Activated CD8-positive, alpha-beta T cell treated with anti-CD3 and anti-CD28 coated beads, Interleukin-2, amount 10 ng/mL, durations not matched to agents 7 days and 5 days (primary cell): ENCODE results near the gene KLHL30. TPM values are rescaled to one million over a fixed set of nuclear protein-coding genes. Genes with fewer than 3 reads are reported as not detected.

Source experiments
- ATAC-seq: fragments of 150-1000 bp; cut with Tn5 transposase; one replicate; pipeline ENCODE4 v1.10.0; 2021; ENCODE audit warnings: moderate library complexity
- CTCF ChIA-PET: fragments of 350-600 bp; sonication (Branson Sonifier 250); formaldehyde crosslinking; loops from one replicate; lab custom pipeline; 2021; ENCODE audit warnings: antibody characterized with exemption; lab: Charles Lee
- POLR2A ChIA-PET: fragments of 350-600 bp; sonication (Branson Sonifier 250); formaldehyde crosslinking; loops from one replicate; lab custom pipeline; 2021; ENCODE audit warnings: antibody characterized with exemption; lab: Charles Lee
- DNase-seq: peaks from one replicate; pipeline ENCODE4 v3.0.0-alpha.2; 2020
- H3K27ac Mint-ChIP-seq: one replicate; pipeline ENCODE4 v1.8.0; 2021; ENCODE audit warnings: mild to moderate bottlenecking, mixed read lengths
- H3K27me3 Mint-ChIP-seq: one replicate; pipeline ENCODE4 v1.8.0; 2021; ENCODE audit warnings: low read depth, mixed read lengths
- H3K36me3 Mint-ChIP-seq: one replicate; pipeline ENCODE4 v1.8.0; 2021; ENCODE audit warnings: low read depth, mixed read lengths
- H3K4me1 Mint-ChIP-seq: one replicate; pipeline ENCODE4 v1.8.0; 2021; ENCODE audit warnings: low read depth, mixed read lengths
- H3K4me3 Mint-ChIP-seq: one replicate; pipeline ENCODE4 v1.8.0; 2021; ENCODE audit warnings: mild to moderate bottlenecking, mixed read lengths
- H3K9me3 Mint-ChIP-seq: one replicate; pipeline ENCODE4 v1.8.0; 2022; ENCODE audit warnings: mixed read lengths; ENCODE audit not compliant: insufficient read depth
- total RNA-seq, 2 experiments: library from RNA; stranded (reverse); gene quantifications; one replicate each; pipeline ENCODE4 v1.2.3, GENCODE V29; 2021

KLHL30 gene
- total RNA-seq, 2 experiments from 2014 or later, result not detected

- H3K9me3 Mint-ChIP-seq, result no peaks in the 10 kb centered on the region
- CTCF ChIA-PET, result interaction anchor here (1.8 to 2.6 kb wide), 2 partner anchors 14 to 86 kb away, joined by 3 to 8 read pairs; no protein-coding TSS in a partner anchor
- peaks cover 50% of the 10 kb centered on the region for H3K36me3 Mint-ChIP-seq
Observed at GRCh38 chr2:238176613-238177012, 38.1 kb downstream of the KLHL30 start.

GRCh38 chr2:238180554-238180953 is 42.1 kb downstream of the KLHL30 start:
- CTCF ChIA-PET, result no interaction called here
- Mint-ChIP-seq H3K27me3 (no peaks in the 10 kb centered on the region), H3K27ac (no peak overlapping the region), H3K36me3 (peaks cover 66% of the 10 kb centered on the region), H3K4me3 (no peak overlapping the region), H3K9me3 (no peaks in the 10 kb centered on the region), H3K4me1 (no peaks in the 10 kb centered on the region)
- no peak for DNase-seq
- ATAC-seq, result no peak
- POLR2A ChIA-PET, result no interaction called here

More at GRCh38 chr2:238176613-238177012, 38.1 kb downstream of the KLHL30 start:
- no peak for ATAC-seq
- DNase-seq, result no peak
- no peaks in the 10 kb centered on the region for H3K27me3 Mint-ChIP-seq
- POLR2A ChIA-PET, result no interaction called here
- H3K4me3 Mint-ChIP-seq, result no peak overlapping the region
- H3K4me1 Mint-ChIP-seq, result no peaks in the 10 kb centered on the region
- H3K27ac Mint-ChIP-seq, result peak overlapping the region; percentile 24

- no peak overlapping the region for H3K4me3 Mint-ChIP-seq
- no peak overlapping the region for H3K27ac Mint-ChIP-seq
- ChIA-PET POLR2A (no interaction called here), CTCF (no interaction called here)
- H3K9me3 Mint-ChIP-seq, result no peaks in the 10 kb centered on the region
- ATAC-seq, result no peak
- H3K27me3 Mint-ChIP-seq, result no peaks in the 10 kb centered on the region
- no peaks in the 10 kb centered on the region for H3K4me1 Mint-ChIP-seq
- peaks cover 72% of the 10 kb centered on the region for H3K36me3 Mint-ChIP-seq
- DNase-seq, result no peak
Observed at GRCh38 chr2:238182362-238182761, 43.9 kb downstream of the KLHL30 start.

- Mint-ChIP-seq H3K4me3 (no peak overlapping the region), H3K36me3 (peaks cover 79% of the 10 kb centered on the region), H3K27ac (no peak overlapping the region), H3K27me3 (no peaks in the 10 kb centered on the region), H3K4me1 (no peaks in the 10 kb centered on the region), H3K9me3 (no peaks in the 10 kb centered on the region)
- ChIA-PET CTCF (interaction anchor here (1.3 kb wide), 1 partner anchor 79 kb away, joined by 3 read pairs; no protein-coding TSS in a partner anchor), POLR2A (no interaction called here)
- no peak for ATAC-seq
- DNase-seq, result no peak
Observed at GRCh38 chr2:238183821-238184220, 45.4 kb downstream of the KLHL30 start.

- Mint-ChIP-seq H3K4me3 (no peak overlapping the region), H3K36me3 (peaks cover 69% of the 10 kb centered on the region), H3K9me3 (no peaks in the 10 kb centered on the region), H3K4me1 (no peaks in the 10 kb centered on the region), H3K27ac (no peak overlapping the region), H3K27me3 (no peaks in the 10 kb centered on the region)
- ATAC-seq (no peak), DNase-seq (no peak)
- POLR2A ChIA-PET, result no interaction called here
- CTCF ChIA-PET, result interaction anchor here (1.0 to 1.3 kb wide), 2 partner anchors 14 to 75 kb away, joined by 3 read pairs; no protein-coding TSS in a partner anchor
Observed at GRCh38 chr2:238187618-238188548, 49.4 kb downstream of the KLHL30 start.

- Mint-ChIP-seq H3K9me3 (no peaks in the 10 kb centered on the region), H3K4me3 (no peak overlapping the region), H3K36me3 (peaks cover 62% of the 10 kb centered on the region), H3K27ac (no peak overlapping the region), H3K27me3 (no peaks in the 10 kb centered on the region), H3K4me1 (peaks cover 1% of the 10 kb centered on the region)
- no peak for DNase-seq
- ChIA-PET CTCF (interaction anchor here (1.3 kb wide), 2 partner anchors 11 to 14 kb away, joined by 3 read pairs; no protein-coding TSS in a partner anchor), POLR2A (no interaction called here)
- ATAC-seq, result no peak
Observed at GRCh38 chr2:238190445-238190844, 52.0 kb downstream of the KLHL30 start.

Other genes with a start within 250 kb of the KLHL30 start
- 10 to 100 TPM; 70.2 to 71.9 TPM for gene UBE2F, start 171.7 kb upstream of the KLHL30 start, total RNA-seq
- 10 to 100 TPM; 34.1 to 40.4 TPM for gene SCLY, start 77.7 kb upstream of the KLHL30 start, total RNA-seq
- gene ESPNL, start 38.3 kb upstream of the KLHL30 start, total RNA-seq, result under 1 TPM; 0.10 to 0.13 TPM
- gene ERFE, start 20.3 kb downstream of the KLHL30 start, total RNA-seq, result under 1 TPM; 0.37 to 0.50 TPM
- 10 to 100 TPM; 58.3 to 62.7 TPM for gene ILKAP, start 65.0 kb downstream of the KLHL30 start, total RNA-seq
- gene HES6, start 101.4 kb downstream of the KLHL30 start, total RNA-seq, result 1 to 10 TPM; 4.7 to 4.8 TPM
- gene PER2, start 149.9 kb downstream of the KLHL30 start, total RNA-seq, result 10 to 100 TPM; 14.6 to 17.6 TPM
- gene TRAF3IP1, start 181.8 kb downstream of the KLHL30 start, total RNA-seq, result 1 to 10 TPM; 7.1 to 7.5 TPM